A549 treated with GW870086 at 1 μM for 4 hours (cell line): ENCODE results near the gene ANKRD34A. TPM values are rescaled to one million over a fixed set of nuclear protein-coding genes. Genes with fewer than 3 reads are reported as not detected.

Experiments
- total RNA-seq: library from RNA; stranded (reverse); fragments of 200-300 nt; extraction: Qiagen RNA extraction; gene quantifications from 5 replicates; pipeline ENCODE4 v1.2.3, GENCODE V29; 2022; ENCODE audit warnings: low read depth

ANKRD34A gene
- 0.17 to 0.37 TPM (median 0.21 TPM) in 5 replicates for total RNA-seq

GRCh38 chr1:145964328-145965118 lies at the start of gene ANKRD34A, which contains the start of gene POLR3GL:
ANKRD34A (minus strand) TSS chr1:145964575; CDS start chr1:145961759, 2,816 bp downstream.
POLR3GL (plus strand) TSS chr1:145964690; CDS start chr1:145974866, 10,176 bp downstream.

DNA sequence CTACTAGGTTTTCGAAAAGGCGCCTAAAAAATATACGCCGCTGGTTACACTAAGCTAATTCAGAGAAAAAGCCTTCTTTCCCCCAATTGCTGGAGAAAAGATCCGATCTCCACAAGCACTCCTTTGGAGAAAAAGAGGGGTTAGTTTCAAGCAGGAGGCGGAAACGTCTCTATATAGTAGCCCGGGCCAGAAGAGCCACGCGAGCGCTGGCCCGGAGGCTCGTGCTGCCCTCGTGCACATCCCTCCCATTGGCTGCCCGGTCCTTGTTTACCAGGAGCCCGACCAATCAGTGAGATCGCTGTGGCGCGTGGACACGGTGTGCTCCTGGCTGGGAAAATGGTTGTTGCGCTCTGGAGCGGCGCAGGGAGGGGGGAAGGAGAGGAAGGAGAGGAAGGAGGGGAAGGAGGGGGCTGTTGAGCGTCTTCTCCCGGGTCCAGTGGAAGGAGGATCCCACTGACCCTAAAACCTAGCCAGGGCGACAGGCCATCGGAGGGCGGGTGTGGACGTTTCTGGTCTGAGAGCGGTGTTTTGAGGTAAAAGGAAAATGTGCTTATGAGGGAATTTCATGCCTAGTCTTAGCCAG lies 32.1 kb upstream of the ANKRD34A start, which contains the start of gene TXNIP:
TSS of gene TXNIP (minus strand) at position 147 of the 583 bp plus-strand sequence. CDS start 313 bp downstream, outside the sequence.

GRCh38 chr1:145957443-145958319 lies 6.7 kb downstream of the ANKRD34A start, which contains the start of gene LIX1L:
LIX1L (minus strand) TSS chr1:145958017; CDS start chr1:145957927, 90 bp downstream.

GRCh38 chr1:145927063-145927886 lies 37.1 kb downstream of the ANKRD34A start, which contains the start of gene RBM8A:
RBM8A (minus strand) TSS chr1:145927484; CDS start chr1:145927426, 58 bp downstream.

DNA sequence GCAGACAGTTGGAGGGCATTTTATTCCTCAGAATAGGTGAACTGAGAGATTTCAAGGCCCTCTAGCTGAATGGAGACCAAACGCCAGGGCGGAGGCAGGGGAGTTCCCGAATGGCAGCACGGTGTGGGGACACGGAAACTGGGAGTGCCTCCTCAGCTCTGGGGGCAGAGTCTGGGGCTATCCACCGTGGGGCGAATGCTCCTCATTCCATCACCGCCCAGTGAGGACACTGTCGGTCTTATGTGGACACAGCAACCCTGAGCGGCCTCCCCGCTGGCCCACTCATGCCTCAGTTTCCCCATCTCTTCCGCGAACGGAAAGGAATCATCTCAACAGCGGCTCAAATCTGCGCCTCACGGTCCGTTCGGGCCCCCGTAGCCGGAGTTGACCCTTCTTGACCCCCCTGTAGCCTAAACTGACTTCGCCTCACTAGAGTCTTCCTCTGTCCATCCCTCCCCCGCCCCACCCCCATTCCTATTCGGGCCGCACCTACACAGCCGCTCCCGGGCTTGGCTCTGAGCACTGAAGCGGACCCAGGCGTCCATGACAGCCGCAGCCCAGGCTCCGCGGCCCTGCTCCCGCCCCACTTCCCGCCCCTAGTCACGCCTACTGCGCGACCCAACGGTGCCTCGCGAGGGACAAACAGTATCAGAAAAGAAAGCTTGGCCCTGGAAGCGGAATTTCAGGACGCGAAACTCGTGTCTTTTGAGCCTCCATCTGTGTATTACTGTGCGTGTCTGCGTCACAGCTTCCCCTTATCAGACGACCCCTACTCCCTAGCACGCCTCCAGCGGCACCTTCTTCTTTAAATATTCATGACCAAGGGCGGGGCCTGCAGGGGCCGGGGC lies 46.0 kb downstream of the ANKRD34A start, which contains the start of gene PEX11B:
TSS of gene PEX11B (minus strand) at position 574 of the 848 bp plus-strand sequence. CDS start at position 545, 29 bp downstream.

Other genes with a start within 250 kb of the ANKRD34A start
- gene CD160, start 245.1 kb downstream of the ANKRD34A start, total RNA-seq: not detected in 5 replicates
- gene RNF115, start 140.5 kb downstream of the ANKRD34A start, total RNA-seq: 11.4 to 14.3 TPM (median 13.6 TPM) in 5 replicates
- 37.1 to 40.4 TPM (median 38.6 TPM) in 5 replicates for gene POLR3C, start 140.4 kb downstream of the ANKRD34A start, total RNA-seq
- 5.6 to 8.0 TPM (median 5.7 TPM) in 5 replicates for gene NUDT17, start 118.9 kb downstream of the ANKRD34A start, total RNA-seq
- 36.5 to 42.8 TPM (median 39.7 TPM) in 5 replicates for gene PIAS3, start 105.5 kb downstream of the ANKRD34A start, total RNA-seq
- 0.06 to 0.09 TPM in 2 of 5 replicates, not detected in the others for gene ANKRD35, start 78.7 kb downstream of the ANKRD34A start, total RNA-seq
- gene ITGA10, start 54.5 kb downstream of the ANKRD34A start, total RNA-seq: 0.58 to 1.6 TPM (median 1.3 TPM) in 5 replicates
- gene PEX11B, start 45.9 kb downstream of the ANKRD34A start, total RNA-seq: 29.3 to 37.4 TPM (median 33.8 TPM) in 5 replicates
- 213 to 244 TPM (median 222 TPM) in 5 replicates for gene RBM8A, start 37.1 kb downstream of the ANKRD34A start, total RNA-seq
- 9.0 to 11.6 TPM (median 11.1 TPM) in 5 replicates for gene LIX1L, start 6.6 kb downstream of the ANKRD34A start, total RNA-seq
- 10.0 to 12.0 TPM (median 11.2 TPM) in 5 replicates for gene POLR3GL, start 115 bp upstream of the ANKRD34A start, total RNA-seq
- 0.23 to 0.39 TPM (median 0.32 TPM) in 5 replicates for gene TXNIP, start 32.0 kb upstream of the ANKRD34A start, total RNA-seq
- gene HJV, start 57.2 kb upstream of the ANKRD34A start, total RNA-seq: not detected in 5 replicates
- gene NBPF10, start 180.2 kb upstream of the ANKRD34A start, total RNA-seq: 0.54 to 0.83 TPM (median 0.78 TPM) in 5 replicates